ENCODE measurements around the gene SPECC1L.

- TF ChIP-seq CTCF (IDR thresholded peaks at IDR 0.05) (no peak), EP300 (IDR thresholded peaks at IDR 0.05) (no peak), POLR2AphosphoS5 (IDR thresholded peaks at IDR 0.05) (no peak)
These were observed 40.3 kb downstream of the SPECC1L start for GRCh38 chr22:24310969-24311368.

Data from stomach (tissue), 4 donors.